GM23338 (cell line): ENCODE data around the gene TCEANC. TPM values are rescaled to one million over a fixed set of nuclear protein-coding genes. Genes with fewer than 3 reads are reported as not detected.
A peak's percentile ranks its signal among the peaks of the same experiment; 100 is the strongest.

Experiments used
- ATAC-seq: fragments of 200-7000 bp; cut with Tn5 transposase; 3 replicates; pipeline ENCODE4 v1.9.1; 2020
- DNase-seq: peaks from one replicate; pipeline ENCODE4 v3.0.0-alpha.2; 2015; ENCODE audit warnings: low spot score
- H2AFZ ChIP-seq: fragments of 200-600 bp; sonication (generic); 2 replicates; pipeline ENCODE4 v1.8.0; 2016; ENCODE audit warnings: antibody characterized with exemption, mild to moderate bottlenecking, moderate library complexity
- H3F3A ChIP-seq: fragments of 200-600 bp; sonication (generic); replicated peaks from 2 replicates; pipeline ENCODE4 v1.8.0; 2017; ENCODE audit warnings: antibody characterized with exemption, mixed run types, low read depth
- H3K27ac ChIP-seq: fragments of 200-600 bp; sonication (generic); 2 replicates; pipeline ENCODE4 v1.6.1; 2016; ENCODE audit warnings: low read depth
- H3K27me3 ChIP-seq: fragments of 200-600 bp; sonication (generic); 2 replicates; pipeline ENCODE4 v1.8.0; 2016; ENCODE audit warnings: mild to moderate bottlenecking, mixed run types, moderate library complexity; ENCODE audit not compliant: insufficient read depth
- H3K36me3 ChIP-seq: fragments of 200-600 bp; sonication (generic); 2 replicates; pipeline ENCODE4 v1.8.0; 2016; ENCODE audit warnings: mild to moderate bottlenecking; ENCODE audit not compliant: insufficient read depth
- H3K4me1 ChIP-seq: fragments of 200-600 bp; sonication (generic); 2 replicates; pipeline ENCODE4 v1.8.0; 2016; ENCODE audit warnings: mild to moderate bottlenecking, moderate library complexity; ENCODE audit not compliant: insufficient read depth
- H3K4me2 ChIP-seq: fragments of 200-600 bp; sonication (generic); 2 replicates; pipeline ENCODE4 v1.7.1; 2017; ENCODE audit warnings: mixed run types
- H3K4me3 ChIP-seq: fragments of 200-600 bp; sonication (generic); 2 replicates; pipeline ENCODE4 v1.6.1; 2016; ENCODE audit warnings: mixed run types
- H3K79me2 ChIP-seq: fragments of 200-600 bp; sonication (generic); replicated peaks from 2 replicates; pipeline ENCODE4 v1.8.0; 2017; ENCODE audit warnings: mild to moderate bottlenecking; ENCODE audit not compliant: insufficient read depth
- H3K9me2 ChIP-seq: fragments of 200-600 bp; sonication (generic); 2 replicates; pipeline ENCODE4 v1.8.0; 2017; ENCODE audit not compliant: insufficient read depth
- H4K20me1 ChIP-seq: fragments of 200-600 bp; sonication (generic); replicated peaks from 2 replicates; pipeline ENCODE4 v1.8.0; 2017; ENCODE audit warnings: mild to moderate bottlenecking; ENCODE audit not compliant: insufficient read depth
- H3K27ac Mint-ChIP-seq: 2 replicates; pipeline ENCODE4 v1.8.0; 2020; ENCODE audit warnings: inconsistent platforms, mild to moderate bottlenecking, moderate library complexity, mixed read lengths
- H3K27me3 Mint-ChIP-seq: 3 replicates; pipeline ENCODE4 v1.8.0; 2022; ENCODE audit warnings: low read depth, mild to moderate bottlenecking, moderate library complexity, mixed read lengths, inconsistent platforms; ENCODE audit not compliant: insufficient read depth, poor library complexity
- H3K36me3 Mint-ChIP-seq: 3 replicates; pipeline ENCODE4 v1.8.0; 2021; ENCODE audit warnings: low read depth, mild to moderate bottlenecking, inconsistent platforms, moderate library complexity, mixed read lengths
- H3K4me1 Mint-ChIP-seq: 3 replicates; pipeline ENCODE4 v1.8.0; 2020; ENCODE audit warnings: mild to moderate bottlenecking, inconsistent platforms, mixed read lengths
- H3K4me3 Mint-ChIP-seq: 3 replicates; pipeline ENCODE4 v1.8.0; 2021; ENCODE audit warnings: moderate library complexity, mild to moderate bottlenecking, inconsistent platforms, mixed read lengths
- H3K9me3 Mint-ChIP-seq: 3 replicates; pipeline ENCODE4 v1.8.0; 2020; ENCODE audit warnings: moderate library complexity, mild to moderate bottlenecking, inconsistent platforms, mixed read lengths
- JUNB ChIP-seq: IDR thresholded peaks from one replicate; pipeline ENCODE4 v1.6.1; 2016; ENCODE audit warnings: antibody characterized with exemption; ENCODE audit not compliant: unreplicated experiment
- NANOG ChIP-seq: IDR thresholded peaks from 2 replicates; pipeline ENCODE4 v1.6.1; 2016; ENCODE audit warnings: antibody characterized with exemption, borderline replicate concordance
- POLR2AphosphoS5 ChIP-seq: IDR thresholded peaks from 2 replicates; pipeline ENCODE4 v1.6.1; 2016; ENCODE audit warnings: antibody characterized with exemption, low read depth
- STAT1 ChIP-seq: IDR thresholded peaks from one replicate; pipeline ENCODE4 v1.6.1; 2016; ENCODE audit warnings: antibody characterized with exemption; ENCODE audit not compliant: unreplicated experiment
- ZNF331 ChIP-seq: fragments of 250-450 bp; sonication (Bioruptor Pico); IDR thresholded peaks from 2 replicates; pipeline ENCODE4 v1.5.0; 2020; ENCODE audit warnings: low read depth, mild to moderate bottlenecking, moderate library complexity
- polyA plus RNA-seq: library from polyadenylated mRNA; unstranded; fragments of >200 nt; fragmentation: Nextera tagmentation; extraction: Ambion mirVana; gene quantifications from 2 replicates; pipeline ENCODE4 v1.2.1, GENCODE V29; 2016
- total RNA-seq: library from RNA; depleted of rRNA; stranded (reverse); fragments of >200 nt; shearing (Covaris generic); gene quantifications from 2 replicates; pipeline ENCODE4 v1.2.3, GENCODE V29; 2014
- TF ChIP-seq, protein P1 (sequence below): fragments of 250-450 bp; sonication (Bioruptor Pico); IDR thresholded peaks from 2 replicates; pipeline ENCODE4 v1.5.0; 2020; ENCODE audit warnings: mild to moderate bottlenecking, moderate library complexity

Gene TCEANC
- total and polyA plus RNA-seq, 2 experiments from 2014 or later = 1.2 to 2.5 TPM

DNA sequence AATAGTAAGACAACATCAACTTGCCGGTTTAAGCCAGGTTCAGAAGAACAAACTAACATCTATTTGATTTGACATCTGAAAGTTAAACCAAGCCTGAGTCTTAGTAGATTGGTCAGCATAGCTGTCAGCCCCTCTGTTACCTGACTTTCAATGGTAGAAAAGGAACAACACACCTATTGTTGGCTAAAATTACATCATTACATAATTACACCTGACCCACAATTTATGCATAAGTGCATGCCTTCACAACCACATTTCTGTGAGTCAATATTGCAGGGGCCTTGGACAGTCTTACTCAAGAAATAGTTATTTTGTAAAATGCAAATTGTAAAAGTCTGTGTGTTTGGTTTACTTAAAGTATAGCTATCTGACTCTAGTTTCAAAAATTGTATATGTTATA lies 47.3 kb upstream of the TCEANC start (continued):
- TF ChIP-seq, protein P1, sequence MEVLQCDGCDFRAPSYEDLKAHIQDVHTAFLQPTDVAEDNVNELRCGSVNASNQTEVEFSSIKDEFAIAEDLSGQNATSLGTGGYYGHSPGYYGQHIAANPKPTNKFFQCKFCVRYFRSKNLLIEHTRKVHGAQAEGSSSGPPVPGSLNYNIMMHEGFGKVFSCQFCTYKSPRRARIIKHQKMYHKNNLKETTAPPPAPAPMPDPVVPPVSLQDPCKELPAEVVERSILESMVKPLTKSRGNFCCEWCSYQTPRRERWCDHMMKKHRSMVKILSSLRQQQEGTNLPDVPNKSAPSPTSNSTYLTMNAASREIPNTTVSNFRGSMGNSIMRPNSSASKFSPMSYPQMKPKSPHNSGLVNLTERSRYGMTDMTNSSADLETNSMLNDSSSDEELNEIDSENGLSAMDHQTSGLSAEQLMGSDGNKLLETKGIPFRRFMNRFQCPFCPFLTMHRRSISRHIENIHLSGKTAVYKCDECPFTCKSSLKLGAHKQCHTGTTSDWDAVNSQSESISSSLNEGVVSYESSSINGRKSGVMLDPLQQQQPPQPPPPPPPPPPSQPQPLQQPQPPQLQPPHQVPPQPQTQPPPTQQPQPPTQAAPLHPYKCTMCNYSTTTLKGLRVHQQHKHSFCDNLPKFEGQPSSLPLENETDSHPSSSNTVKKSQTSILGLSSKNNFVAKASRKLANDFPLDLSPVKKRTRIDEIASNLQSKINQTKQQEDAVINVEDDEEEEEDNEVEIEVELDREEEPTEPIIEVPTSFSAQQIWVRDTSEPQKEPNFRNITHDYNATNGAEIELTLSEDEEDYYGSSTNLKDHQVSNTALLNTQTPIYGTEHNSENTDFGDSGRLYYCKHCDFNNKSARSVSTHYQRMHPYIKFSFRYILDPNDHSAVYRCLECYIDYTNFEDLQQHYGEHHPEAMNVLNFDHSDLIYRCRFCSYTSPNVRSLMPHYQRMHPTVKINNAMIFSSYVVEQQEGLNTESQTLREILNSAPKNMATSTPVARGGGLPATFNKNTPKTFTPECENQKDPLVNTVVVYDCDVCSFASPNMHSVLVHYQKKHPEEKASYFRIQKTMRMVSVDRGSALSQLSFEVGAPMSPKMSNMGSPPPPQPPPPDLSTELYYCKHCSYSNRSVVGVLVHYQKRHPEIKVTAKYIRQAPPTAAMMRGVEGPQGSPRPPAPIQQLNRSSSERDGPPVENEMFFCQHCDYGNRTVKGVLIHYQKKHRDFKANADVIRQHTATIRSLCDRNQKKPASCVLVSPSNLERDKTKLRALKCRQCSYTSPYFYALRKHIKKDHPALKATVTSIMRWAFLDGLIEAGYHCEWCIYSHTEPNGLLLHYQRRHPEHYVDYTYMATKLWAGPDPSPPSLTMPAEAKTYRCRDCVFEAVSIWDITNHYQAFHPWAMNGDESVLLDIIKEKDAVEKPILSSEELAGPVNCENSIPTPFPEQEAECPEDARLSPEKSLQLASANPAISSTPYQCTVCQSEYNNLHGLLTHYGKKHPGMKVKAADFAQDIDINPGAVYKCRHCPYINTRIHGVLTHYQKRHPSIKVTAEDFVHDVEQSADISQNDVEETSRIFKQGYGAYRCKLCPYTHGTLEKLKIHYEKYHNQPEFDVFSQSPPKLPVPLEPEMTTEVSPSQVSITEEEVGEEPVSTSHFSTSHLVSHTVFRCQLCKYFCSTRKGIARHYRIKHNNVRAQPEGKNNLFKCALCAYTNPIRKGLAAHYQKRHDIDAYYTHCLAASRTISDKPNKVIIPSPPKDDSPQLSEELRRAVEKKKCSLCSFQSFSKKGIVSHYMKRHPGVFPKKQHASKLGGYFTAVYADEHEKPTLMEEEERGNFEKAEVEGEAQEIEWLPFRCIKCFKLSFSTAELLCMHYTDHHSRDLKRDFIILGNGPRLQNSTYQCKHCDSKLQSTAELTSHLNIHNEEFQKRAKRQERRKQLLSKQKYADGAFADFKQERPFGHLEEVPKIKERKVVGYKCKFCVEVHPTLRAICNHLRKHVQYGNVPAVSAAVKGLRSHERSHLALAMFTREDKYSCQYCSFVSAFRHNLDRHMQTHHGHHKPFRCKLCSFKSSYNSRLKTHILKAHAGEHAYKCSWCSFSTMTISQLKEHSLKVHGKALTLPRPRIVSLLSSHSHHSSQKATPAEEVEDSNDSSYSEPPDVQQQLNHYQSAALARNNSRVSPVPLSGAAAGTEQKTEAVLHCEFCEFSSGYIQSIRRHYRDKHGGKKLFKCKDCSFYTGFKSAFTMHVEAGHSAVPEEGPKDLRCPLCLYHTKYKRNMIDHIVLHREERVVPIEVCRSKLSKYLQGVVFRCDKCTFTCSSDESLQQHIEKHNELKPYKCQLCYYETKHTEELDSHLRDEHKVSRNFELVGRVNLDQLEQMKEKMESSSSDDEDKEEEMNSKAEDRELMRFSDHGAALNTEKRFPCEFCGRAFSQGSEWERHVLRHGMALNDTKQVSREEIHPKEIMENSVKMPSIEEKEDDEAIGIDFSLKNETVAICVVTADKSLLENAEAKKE = no peak
- TF ChIP-seq POLR2AphosphoS5 (no peak), STAT1 (no peak), NANOG (no peak), JUNB (no peak)

DNA sequence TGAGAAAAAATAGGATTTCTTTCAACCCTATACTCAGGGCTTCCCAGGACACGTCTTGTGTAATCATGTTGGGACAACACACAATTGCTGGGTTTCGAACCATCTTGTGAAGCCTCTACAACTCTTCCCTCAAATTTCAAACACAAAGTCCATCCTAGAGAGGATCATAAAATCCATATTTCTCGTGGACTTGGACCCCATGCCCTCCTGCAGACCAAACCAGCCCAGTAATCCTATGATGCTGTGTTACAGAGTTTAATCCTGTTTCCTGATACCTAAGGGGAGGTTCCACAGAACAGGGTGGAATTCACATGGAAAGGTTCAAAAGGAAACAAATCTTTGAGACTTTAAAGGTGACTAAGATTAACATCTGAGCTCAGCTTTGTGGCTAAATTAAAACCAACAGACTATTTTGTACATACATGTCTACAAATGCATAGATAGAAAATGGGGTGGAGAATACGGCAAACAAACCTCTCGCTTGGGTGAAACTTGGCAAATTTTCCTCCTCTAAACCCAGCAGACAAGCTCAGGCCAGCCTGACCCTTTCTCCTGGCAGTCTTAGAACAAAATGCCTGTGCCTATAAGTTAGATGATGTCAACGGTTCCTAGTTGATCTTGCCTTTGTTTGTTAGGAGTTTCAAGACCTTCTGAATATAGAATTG lies 45.5 kb upstream of the TCEANC start:
- Mint-ChIP-seq H3K4me1 (peaks cover 11% of the 10 kb centered on the region), H3K27me3 (no peaks in the 10 kb centered on the region), H3K27ac (no peak overlapping the region), H3K9me3 (no peaks in the 10 kb centered on the region), H3K4me3 (no peak overlapping the region), H3K36me3 (no peaks in the 10 kb centered on the region)
- H3K9me2 ChIP-seq = no peaks in the 10 kb centered on the region
- no peak overlapping the region for H3K4me3 ChIP-seq
- no peaks in the 10 kb centered on the region for H3K27me3 ChIP-seq
- ATAC-seq = no peak
- H2AFZ ChIP-seq = peak overlapping the region; percentile 4; the same call in 1 of the 2 replicates
- H3K79me2 ChIP-seq = no peaks in the 10 kb centered on the region
- no peak overlapping the region for H3K27ac ChIP-seq
- DNase-seq = no peak
- H3K36me3 ChIP-seq = no peaks in the 10 kb centered on the region
- peaks cover 5% of the 10 kb centered on the region; the same call in 1 of the 2 replicates for H3K4me1 ChIP-seq
- no peaks in the 10 kb centered on the region for H3F3A ChIP-seq
- H4K20me1 ChIP-seq = no peaks in the 10 kb centered on the region
- H3K4me2 ChIP-seq = no peak overlapping the region
- no peak for TF ChIP-seq ZNF331 (CRISPR knock-in tag)
- TF ChIP-seq, protein P1 = no peak
